T1000 (cell line): ENCODE measurements around the gene ZNF548.
"Not testable (repeated sequence)": the region's sequence is repeated elsewhere in the genome, so short reads cannot be mapped to it uniquely, and the experiment has no call there.

Experiments
- DNase-seq: peaks from one replicate; lab custom pipeline; 2025; ENCODE audit warnings: mixed read lengths; lab: John Stamatoyannopoulos, UW

The ZNF548 gene

GRCh38 chr19:57389730-57390598, at the start of gene ZNF548:
TSS of gene ZNF548 (plus strand) at chr19:57389854. CDS start at chr19:57390100, 246 bp downstream.
- peak; percentile 94 for DNase-seq

- DNase-seq = no peak
Measured at GRCh38 chr19:57342582-57342981, 47.1 kb upstream of the ZNF548 start.

- DNase-seq = no peak
Measured at GRCh38 chr19:57348136-57348535, 41.5 kb upstream of the ZNF548 start.

- peak; percentile 78 for DNase-seq
Measured at GRCh38 chr19:57350877-57351805, 38.5 kb upstream of the ZNF548 start, which contains the start of gene ZNF304. TSS of gene ZNF304 (plus strand) at chr19:57351271. CDS start at chr19:57351665, 394 bp downstream.

GRCh38 chr19:57351867-57352266, 37.8 kb upstream of the ZNF548 start:
- no peak for DNase-seq

- DNase-seq = no peak
Measured at GRCh38 chr19:57355916-57356315, 33.7 kb upstream of the ZNF548 start.

- DNase-seq = no peak
Measured at GRCh38 chr19:57357406-57357805, 32.2 kb upstream of the ZNF548 start.

- no peak for DNase-seq
Measured at GRCh38 chr19:57359300-57359699, 30.4 kb upstream of the ZNF548 start.

GRCh38 chr19:57362419-57362818, 27.2 kb upstream of the ZNF548 start:
- no peak for DNase-seq

- DNase-seq = peak; percentile 96
Measured at GRCh38 chr19:57362997-57363687, 26.5 kb upstream of the ZNF548 start, which contains the start of the genes TRAPPC2B and ZNF547. TSS of gene TRAPPC2B (plus strand) at chr19:57363551. CDS start at chr19:57364834, 1,283 bp downstream. TSS of gene ZNF547 (plus strand) at chr19:57363551. CDS start at chr19:57368556, 5,005 bp downstream.

- no peak for DNase-seq
Measured at GRCh38 chr19:57363688-57364181, 25.9 kb upstream of the ZNF548 start.

GRCh38 chr19:57366776-57367175, 22.9 kb upstream of the ZNF548 start:
- no peak for DNase-seq

- DNase-seq = no peak
Measured at GRCh38 chr19:57374179-57374578, 15.5 kb upstream of the ZNF548 start.

- not testable (repeated sequence) for DNase-seq
Measured at GRCh38 chr19:57374647-57375046, 15.0 kb upstream of the ZNF548 start.

GRCh38 chr19:57376151-57376550, 13.5 kb upstream of the ZNF548 start:
- no peak for DNase-seq

- no peak for DNase-seq
Measured at GRCh38 chr19:57377498-57378146, 12.0 kb upstream of the ZNF548 start.

GRCh38 chr19:57380923-57381322, 8.7 kb upstream of the ZNF548 start:
- DNase-seq = no peak

- no peak for DNase-seq
Measured at GRCh38 chr19:57382806-57383488, 6.7 kb upstream of the ZNF548 start.

GRCh38 chr19:57389194-57389729, 392 bp upstream of the ZNF548 start:
- DNase-seq = no peak

GRCh38 chr19:57395710-57396109, 6.1 kb downstream of the ZNF548 start:
- no peak for DNase-seq
